WTC11 (cell line): ENCODE results near the gene TMEM54. TPM values are rescaled to one million over a fixed set of nuclear protein-coding genes. Genes with fewer than 3 reads are reported as not detected.

Source experiments
- ATAC-seq: fragments of 200-7000 bp; cut with Tn5 transposase; 2 replicates; pipeline ENCODE4 v1.10.0; 2021; ENCODE audit warnings: mild to moderate bottlenecking, moderate library complexity
- CTCF ChIA-PET: fragments of 300-600 bp; sonication (Branson Sonifier 250); formaldehyde crosslinking; loops from one replicate; lab custom pipeline; 2021; ENCODE audit warnings: antibody characterized with exemption; lab: Charles Lee
- POLR2A ChIA-PET: fragments of 350-600 bp; sonication (Branson Sonifier 250); formaldehyde crosslinking; loops from one replicate; lab custom pipeline; 2021; ENCODE audit warnings: antibody characterized with exemption; lab: Charles Lee
- DNase-seq: peaks from one replicate; pipeline ENCODE4 v3.0.0; 2021; ENCODE audit warnings: low spot score
- H3K27ac Mint-ChIP-seq: 2 replicates; pipeline ENCODE4 v1.8.0; 2021; ENCODE audit warnings: mixed read lengths
- H3K27me3 Mint-ChIP-seq: 2 replicates; pipeline ENCODE4 v1.8.0; 2021; ENCODE audit warnings: low read depth, mild to moderate bottlenecking, moderate library complexity, mixed read lengths
- H3K36me3 Mint-ChIP-seq: 2 replicates; pipeline ENCODE4 v1.8.0; 2021; ENCODE audit warnings: mixed read lengths
- H3K4me1 Mint-ChIP-seq: 2 replicates; pipeline ENCODE4 v1.8.0; 2022; ENCODE audit warnings: mixed read lengths
- H3K4me3 Mint-ChIP-seq: 2 replicates; pipeline ENCODE4 v1.8.0; 2021; ENCODE audit warnings: mild to moderate bottlenecking, moderate library complexity, mixed read lengths
- H3K9me3 Mint-ChIP-seq: 2 replicates; pipeline ENCODE4 v1.8.0; 2021; ENCODE audit warnings: mixed read lengths
- ATF1 ChIP-seq: sonication (generic); formaldehyde crosslinking; IDR thresholded peaks from 2 replicates; pipeline ENCODE4 v1.8.1; 2023; ENCODE audit warnings: mild to moderate bottlenecking, moderate library complexity, missing genetic modification reagents
- ATF3 ChIP-seq: sonication (generic); formaldehyde crosslinking; conservative IDR thresholded peaks from 2 replicates; pipeline ENCODE4 v1.8.1; 2022; ENCODE audit warnings: mild to moderate bottlenecking, missing genetic modification reagents
- CTCF ChIP-seq: fragments of 200-600 bp; IDR thresholded peaks from 2 replicates; pipeline ENCODE4 v1.8.0; 2022; ENCODE audit warnings: antibody characterized with exemption
- ESRRA ChIP-seq: sonication (generic); formaldehyde crosslinking; IDR thresholded peaks from 2 replicates; pipeline ENCODE4 v1.8.1; 2022; ENCODE audit warnings: mild to moderate bottlenecking, missing genetic modification reagents, borderline replicate concordance
- ETV6 ChIP-seq: sonication (generic); formaldehyde crosslinking; IDR thresholded peaks from 2 replicates; pipeline ENCODE4 v1.8.1; 2022; ENCODE audit warnings: mild to moderate bottlenecking, missing genetic modification reagents
- GABPB1 ChIP-seq: sonication (generic); formaldehyde crosslinking; IDR thresholded peaks from 2 replicates; pipeline ENCODE4 v1.8.1; 2023; ENCODE audit warnings: mild to moderate bottlenecking, missing genetic modification reagents
- NFYB ChIP-seq: sonication (generic); formaldehyde crosslinking; conservative IDR thresholded peaks from 2 replicates; pipeline ENCODE4 v1.8.0; 2022; ENCODE audit warnings: low read depth, missing genetic modification reagents
- NR1H2 ChIP-seq: sonication (generic); formaldehyde crosslinking; IDR thresholded peaks from 2 replicates; pipeline ENCODE4 v1.9.0; 2021; ENCODE audit warnings: mild to moderate bottlenecking, moderate library complexity, missing genetic modification reagents
- NR2C2 ChIP-seq: sonication (generic); formaldehyde crosslinking; IDR thresholded peaks from 2 replicates; pipeline ENCODE4 v1.8.0; 2022; ENCODE audit warnings: mild to moderate bottlenecking, missing genetic modification reagents
- NR3C1 ChIP-seq: sonication (generic); formaldehyde crosslinking; conservative IDR thresholded peaks from 2 replicates; pipeline ENCODE4 v1.8.1; 2023; ENCODE audit warnings: low read depth, mild to moderate bottlenecking, missing genetic modification reagents
- RORB ChIP-seq: fragments of 250-450 bp; sonication (Bioruptor Pico); IDR thresholded peaks from 2 replicates; pipeline ENCODE4 v1.9.0; 2021; ENCODE audit warnings: mild to moderate bottlenecking
- SP1 ChIP-seq: sonication (generic); formaldehyde crosslinking; conservative IDR thresholded peaks from 2 replicates; pipeline ENCODE4 v1.8.1; 2022; ENCODE audit warnings: missing genetic modification reagents
- TCF7 ChIP-seq: sonication (generic); formaldehyde crosslinking; IDR thresholded peaks from 2 replicates; pipeline ENCODE4 v1.8.0; 2022; ENCODE audit warnings: mild to moderate bottlenecking, low read depth, missing genetic modification reagents, moderate library complexity
- ZNF423 ChIP-seq: fragments of 250-450 bp; sonication (Bioruptor Pico); IDR thresholded peaks from 2 replicates; pipeline ENCODE4 v2.1.2; 2022; ENCODE audit warnings: mild to moderate bottlenecking, moderate library complexity
- total RNA-seq: library from RNA; stranded (reverse); gene quantifications from 3 replicates; pipeline ENCODE4 v1.2.3, GENCODE V29; 2021
- TF ChIP-seq, protein P1 (sequence below): sonication (generic); formaldehyde crosslinking; IDR thresholded peaks from 2 replicates; pipeline ENCODE4 v1.8.1; 2022; ENCODE audit warnings: mild to moderate bottlenecking, moderate library complexity, missing genetic modification reagents

Gene TMEM54
- total RNA-seq, 1 experiment from 2014 or later = 20.7 TPM

- TF ChIP-seq ATF3 (CRISPR knock-in tag) (no peak), TCF7 (CRISPR knock-in tag) (no peak), SP1 (CRISPR knock-in tag) (no peak), CTCF (no peak), NFYB (no peak)
These were observed 30.4 kb downstream of the TMEM54 start, which contains the start of gene FNDC5 (continued) for GRCh38 chr1:32870615-32871363.

DNA sequence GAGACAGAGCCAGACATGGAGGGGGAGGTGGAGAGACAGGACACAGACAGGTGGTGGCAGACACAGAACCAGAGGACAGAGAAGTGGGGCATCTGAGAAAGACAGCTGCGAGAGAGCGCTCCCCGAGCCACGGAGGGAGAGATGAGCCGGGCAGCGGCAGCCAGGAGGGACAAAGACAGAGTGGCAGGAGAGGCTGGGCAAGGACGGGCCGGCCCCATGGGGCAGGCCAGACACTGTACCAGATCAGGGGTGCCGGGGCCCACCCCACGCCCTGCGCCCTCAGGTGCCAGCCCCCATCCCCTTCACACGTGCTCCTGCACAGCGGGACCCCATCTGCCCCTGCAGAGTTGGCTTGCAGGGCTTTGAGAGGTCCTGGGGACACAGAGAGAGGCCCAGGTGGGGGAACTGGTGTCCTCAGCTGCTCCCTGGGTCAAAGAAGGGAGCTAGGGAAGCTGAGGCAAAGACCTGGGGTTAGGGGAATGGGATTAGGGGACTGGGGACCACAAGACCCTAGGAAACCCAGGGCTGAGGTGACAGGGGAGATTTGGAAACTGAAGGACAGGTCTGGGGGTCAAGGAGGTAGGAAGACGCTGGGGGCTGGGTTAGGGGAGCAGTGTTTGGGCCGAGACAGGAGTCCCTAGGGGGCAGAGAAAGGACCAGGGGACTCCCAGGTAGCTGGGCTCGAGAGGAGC is 31.1 kb downstream of the TMEM54 start:
- no peaks in the 10 kb centered on the region for H3K36me3 Mint-ChIP-seq
- DNase-seq = no peak
- H3K27me3 Mint-ChIP-seq = peaks cover 39% of the 10 kb centered on the region
- no peak for TF ChIP-seq NR1H2 (CRISPR knock-in tag)
- no peak for TF ChIP-seq GABPB1 (CRISPR knock-in tag)
- no peak for TF ChIP-seq RORB (CRISPR knock-in tag)
- TF ChIP-seq, protein P1, sequence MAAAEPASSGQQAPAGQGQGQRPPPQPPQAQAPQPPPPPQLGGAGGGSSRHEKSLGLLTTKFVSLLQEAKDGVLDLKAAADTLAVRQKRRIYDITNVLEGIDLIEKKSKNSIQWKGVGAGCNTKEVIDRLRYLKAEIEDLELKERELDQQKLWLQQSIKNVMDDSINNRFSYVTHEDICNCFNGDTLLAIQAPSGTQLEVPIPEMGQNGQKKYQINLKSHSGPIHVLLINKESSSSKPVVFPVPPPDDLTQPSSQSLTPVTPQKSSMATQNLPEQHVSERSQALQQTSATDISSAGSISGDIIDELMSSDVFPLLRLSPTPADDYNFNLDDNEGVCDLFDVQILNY (CRISPR knock-in tag) = no peak
- no peak for TF ChIP-seq ESRRA (CRISPR knock-in tag)
- TF ChIP-seq ZNF423 (CRISPR knock-in tag) = peak; percentile 60; the same call in 1 of the 2 replicates
- TF ChIP-seq ATF1 (CRISPR knock-in tag) = no peak
- no peak for TF ChIP-seq NFYB
- TF ChIP-seq, all 79 proteins: peak for 1
- Mint-ChIP-seq H3K4me3 (peak overlapping the region; percentile 76), H3K27ac (no peak overlapping the region), H3K9me3 (no peaks in the 10 kb centered on the region), H3K4me1 (peaks cover 24% of the 10 kb centered on the region)
- ChIA-PET POLR2A (no interaction called here), CTCF (interaction anchor here (1.8 to 4.6 kb wide), 4 partner anchors 16 to 158 kb away, joined by 6 to 45 read pairs (median 21); partner anchors contain the start of gene HPCA)
- ATAC-seq = peak; percentile 3; the same call in 1 of the 2 replicates

- ChIA-PET POLR2A (no interaction called here), CTCF (interaction anchor here (1.8 to 4.6 kb wide), 3 partner anchors 17 to 156 kb away, joined by 6 to 45 read pairs (median 31); partner anchors contain the start of gene HPCA)
- Mint-ChIP-seq H3K9me3 (no peaks in the 10 kb centered on the region), H3K27ac (no peak overlapping the region), H3K4me1 (peaks cover 24% of the 10 kb centered on the region), H3K36me3 (no peaks in the 10 kb centered on the region), H3K27me3 (peaks cover 39% of the 10 kb centered on the region), H3K4me3 (peak overlapping the region; percentile 76; the same call in 1 of the 2 replicates)
- no peak for DNase-seq
- TF ChIP-seq ETV6 (CRISPR knock-in tag) = no peak
- ATAC-seq = no peak
These were observed 32.3 kb downstream of the TMEM54 start for GRCh38 chr1:32868806-32869455.

DNA sequence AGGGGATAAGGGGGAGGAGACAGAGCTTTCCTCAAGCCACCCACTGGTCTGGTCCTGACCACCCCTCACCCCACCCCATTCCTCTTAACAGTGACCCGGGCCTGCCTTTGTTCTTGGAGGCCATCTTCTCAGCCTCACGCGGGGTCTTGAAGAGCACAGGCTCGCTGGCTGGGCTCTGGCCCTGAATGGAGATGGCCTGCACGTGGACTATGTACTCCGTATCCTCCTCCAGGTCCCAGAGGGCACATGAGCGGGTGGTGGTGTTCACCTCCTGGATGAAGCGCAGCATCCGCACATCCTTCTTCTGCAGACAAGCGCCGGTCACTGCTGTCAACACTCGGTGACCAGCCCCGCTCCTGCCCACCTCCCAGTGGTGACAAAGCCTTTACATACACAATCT is 33.1 kb downstream of the TMEM54 start:
- no peak overlapping the region for H3K27ac Mint-ChIP-seq
- no peaks in the 10 kb centered on the region for H3K9me3 Mint-ChIP-seq
- DNase-seq = no peak
- H3K4me3 Mint-ChIP-seq = no peak overlapping the region
- H3K36me3 Mint-ChIP-seq = no peaks in the 10 kb centered on the region
- no peak for TF ChIP-seq NR3C1 (CRISPR knock-in tag)
- TF ChIP-seq NR2C2 = no peak
- CTCF ChIA-PET = no interaction called here
- H3K27me3 Mint-ChIP-seq = peaks cover 39% of the 10 kb centered on the region
- POLR2A ChIA-PET = no interaction called here
- H3K4me1 Mint-ChIP-seq = peaks cover 24% of the 10 kb centered on the region
- no peak for ATAC-seq
